GM12878 (cell line): Measurements from ENCODE around the gene ITGB1BP2. TPM values are rescaled to one million over a fixed set of nuclear protein-coding genes. Genes with fewer than 3 reads are reported as not detected.

ENCODE experiments used
- ATAC-seq: fragments of 200-7000 bp; cut with Tn5 transposase; 3 replicates; pipeline ENCODE4 v1.9.1; 2020; ENCODE audit warnings: mild to moderate bottlenecking, moderate library complexity
- BruUV-seq: library from RNA; stranded (reverse); fragments of 400-500 nt; replicated peaks from 2 replicates; lab custom pipeline; 2021; lab: Mats Ljungman, UMichigan
- CTCF ChIA-PET: fragments of 300-600 bp; sonication (Branson Sonifier 250); formaldehyde crosslinking; extraction: SDS; loops from one replicate; lab custom pipeline; 2021; ENCODE audit warnings: inconsistent platforms; lab: Yijun Ruan, JAX
- POLR2A ChIA-PET: fragments of 350-600 bp; formaldehyde crosslinking; extraction: SDS; loops from one replicate; lab custom pipeline; 2021; ENCODE audit warnings: inconsistent platforms; lab: Charles Lee
- RAD21 ChIA-PET: fragments of 300-600 bp; sonication (Branson Sonifier 250); formaldehyde crosslinking; loops from one replicate; lab custom pipeline; 2023; ENCODE audit warnings: antibody characterized with exemption; ENCODE audit not compliant: unreplicated experiment; lab: Charles Lee
- SMC1A ChIA-PET: fragments of 300-600 bp; sonication (Branson Sonifier 250); formaldehyde crosslinking; loops from one replicate; lab custom pipeline; 2023; ENCODE audit not compliant: unreplicated experiment, uncharacterized antibody; lab: Charles Lee
- DNase-seq: peaks from one replicate; pipeline ENCODE4 v3.0.0-alpha.2; 2011; ENCODE audit warnings: low read depth, low spot score
- FAIRE-seq: peaks from 3 replicates; lab custom pipeline; 2011; peaks lifted over from hg19 to GRCh38; lab: Jason Lieb, UNC
- H2AFZ ChIP-seq: 2 replicates; pipeline ENCODE4 v1.6.0; 2011; ENCODE audit warnings: low read depth, low read length, control low read depth; ENCODE audit not compliant: control insufficient read depth
- H3K27ac ChIP-seq: 2 replicates; pipeline ENCODE4 v1.5.1; 2011; ENCODE audit warnings: control low read depth; ENCODE audit not compliant: control insufficient read depth, insufficient read depth
- H3K27me3 ChIP-seq, 2 experiments: replicated peaks in 1 of 2; 2 replicates each; pipeline versions ENCODE4 v1.6.0 to v1.6.1; 2011; ENCODE audit warnings: low read length in 1 of 2; ENCODE audit not compliant: control insufficient read depth in 2 of 2, insufficient read depth in 2 of 2
- H3K36me3 ChIP-seq, 2 experiments: 2 replicates each; pipeline ENCODE4 v1.5.1; 2011; ENCODE audit warnings: low read length in 1 of 2; ENCODE audit not compliant: control insufficient read depth in 2 of 2, insufficient read depth in 2 of 2
- H3K4me1 ChIP-seq: 2 replicates; pipeline ENCODE4 v1.6.1; 2011; ENCODE audit warnings: mild to moderate bottlenecking, low read length, moderate library complexity, mixed read lengths; ENCODE audit not compliant: control insufficient read depth, insufficient read depth
- H3K4me2 ChIP-seq: 2 replicates; pipeline ENCODE4 v1.6.0; 2011; ENCODE audit warnings: control low read depth; ENCODE audit not compliant: control insufficient read depth, insufficient read depth
- H3K4me3 ChIP-seq: fragments of 200-600 bp; sonication (generic); 2 replicates; pipeline ENCODE4 v1.5.1; 2016
- H3K79me2 ChIP-seq: 2 replicates; pipeline ENCODE4 v1.6.0; 2011; ENCODE audit warnings: low read length; ENCODE audit not compliant: control insufficient read depth, insufficient read depth
- H3K9ac ChIP-seq: 2 replicates; pipeline ENCODE4 v1.8.0; 2011; ENCODE audit warnings: low read length, control low read depth, mixed read lengths; ENCODE audit not compliant: control insufficient read depth, insufficient read depth
- H3K9me3 ChIP-seq: replicated peaks from 3 replicates; pipeline ENCODE4 v1.5.1; 2011; ENCODE audit warnings: mild to moderate bottlenecking, low read length; ENCODE audit not compliant: control insufficient read depth, insufficient read depth
- H4K20me1 ChIP-seq: 2 replicates; pipeline ENCODE4 v1.6.0; 2011; ENCODE audit not compliant: control insufficient read depth, insufficient read depth
- CBX3 ChIP-seq: fragments of 200-600 bp; sonication (generic); IDR thresholded peaks from 2 replicates; pipeline ENCODE4 v1.6.1; 2016; ENCODE audit warnings: low read depth, borderline replicate concordance
- CREB1 ChIP-seq: IDR thresholded peaks from 2 replicates; pipeline ENCODE4 v1.6.1; 2012; ENCODE audit warnings: low read depth, mild to moderate bottlenecking, inconsistent platforms
- E4F1 ChIP-seq: fragments of 450-650 bp; IDR thresholded peaks from 2 replicates; pipeline ENCODE4 v1.6.1; 2018; ENCODE audit warnings: borderline replicate concordance, mild to moderate bottlenecking; ENCODE audit not compliant: partially characterized antibody
- FOXK2 ChIP-seq: fragments of 450-650 bp; IDR thresholded peaks from 2 replicates; pipeline ENCODE4 v1.6.1; 2017; ENCODE audit warnings: mild to moderate bottlenecking, moderate library complexity
- GABPA ChIP-seq: IDR thresholded peaks from 2 replicates; pipeline ENCODE4 v1.6.1; 2014; ENCODE audit warnings: antibody characterized with exemption, low read depth, mild to moderate bottlenecking, inconsistent platforms
- PAX8 ChIP-seq: fragments of 450-650 bp; IDR thresholded peaks from 2 replicates; pipeline ENCODE4 v1.6.1; 2017; ENCODE audit warnings: mild to moderate bottlenecking, moderate library complexity
- RAD21 ChIP-seq: IDR thresholded peaks from 2 replicates; pipeline ENCODE4 v1.6.1; 2011; ENCODE audit warnings: mild to moderate bottlenecking, low read depth, low read length, moderate library complexity; ENCODE audit not compliant: insufficient read depth
- RFX5 ChIP-seq: IDR thresholded peaks from 2 replicates; pipeline ENCODE4 v1.6.1; 2011; ENCODE audit warnings: low read depth, low read length, improper control_type of control experiment
- SP1 ChIP-seq: IDR thresholded peaks from one replicate; pipeline ENCODE4 v1.6.1; 2011; ENCODE audit warnings: low read depth, low read length
- YY1 ChIP-seq: IDR thresholded peaks from 2 replicates; pipeline ENCODE4 v1.6.1; 2011; ENCODE audit warnings: low read depth, mild to moderate bottlenecking, low read length
- ZNF217 ChIP-seq: fragments of 450-650 bp; IDR thresholded peaks from 2 replicates; pipeline ENCODE4 v1.6.1; 2017; ENCODE audit warnings: antibody characterized with exemption, mild to moderate bottlenecking
- WGBS: methylation state at CpG from one replicate; pipeline ENCODE4 v1.1.6; 2016; ENCODE audit warnings: low lambda C conversion rate; ENCODE audit not compliant: insufficient replicate concordance, insufficient coverage; ENCODE audit errors: missing lambda C conversion rate; 5-methylcytosine and 5-hydroxymethylcytosine counted together
- in situ Hi-C: fragments of 300-500 bp; cut with MboI; formaldehyde crosslinking; loops from 9 replicates; pipeline ENCODE4 v1.14.3; 2018; ENCODE audit warnings: mixed read lengths
- intact Hi-C: fragments of 100-400 bp; cut with micrococcal nuclease; formaldehyde crosslinking; loops from one replicate; pipeline ENCODE4 v1.14.2; 2022; ENCODE audit not compliant: unreplicated experiment
- polyA plus RNA-seq, 11 experiments: library from polyadenylated mRNA; depleted of rRNA in 4 of 11; unstranded in 6 of 11; stranded (reverse) in 5 of 11; fragments of >200 nt; fragmentation: Nextera tagmentation in 4 of 11; fragmentation: Illumina TruSeq in 1 of 11; extraction: Ambion mirVana in 4 of 11; extraction: Trizol in 1 of 11; gene quantifications; 1 replicate in 1 of 11; 2 replicates in 10 of 11; pipeline versions ENCODE4 v1.2.1 to v1.2.3, GENCODE V29; 2011 to 2016; ENCODE audit warnings: inconsistent platforms in 2 of 11, missing spikeins in 2 of 11, low read depth in 1 of 11
- total RNA-seq, 4 experiments: library from RNA; depleted of rRNA in 3 of 4; stranded (reverse); fragments of >200 nt in 3 of 4; fragmentation: Illumina TruSeq in 1 of 4; extraction: Trizol in 1 of 4; gene quantifications; 2 replicates each; pipeline versions ENCODE4 v1.2.1 to v1.2.3, GENCODE V29; 2013 to 2021
- TF ChIP-seq, protein P1 (sequence below): fragments of 450-650 bp; IDR thresholded peaks from 2 replicates; pipeline ENCODE4 v1.6.1; 2018; ENCODE audit warnings: mild to moderate bottlenecking, low read depth, moderate library complexity; ENCODE audit not compliant: partially characterized antibody
- TF ChIP-seq, protein P2 (sequence below): fragments of 450-650 bp; IDR thresholded peaks from 2 replicates; pipeline ENCODE4 v1.6.1; 2016; ENCODE audit warnings: mild to moderate bottlenecking, moderate library complexity, borderline replicate concordance

ITGB1BP2 gene
- total and polyA plus RNA-seq, 10 of the 15 experiments (the other 5 are each of a cell fraction or from before 2014, with no cell fraction given): 0.50 to 2.9 (median 1.7) TPM

DNA sequence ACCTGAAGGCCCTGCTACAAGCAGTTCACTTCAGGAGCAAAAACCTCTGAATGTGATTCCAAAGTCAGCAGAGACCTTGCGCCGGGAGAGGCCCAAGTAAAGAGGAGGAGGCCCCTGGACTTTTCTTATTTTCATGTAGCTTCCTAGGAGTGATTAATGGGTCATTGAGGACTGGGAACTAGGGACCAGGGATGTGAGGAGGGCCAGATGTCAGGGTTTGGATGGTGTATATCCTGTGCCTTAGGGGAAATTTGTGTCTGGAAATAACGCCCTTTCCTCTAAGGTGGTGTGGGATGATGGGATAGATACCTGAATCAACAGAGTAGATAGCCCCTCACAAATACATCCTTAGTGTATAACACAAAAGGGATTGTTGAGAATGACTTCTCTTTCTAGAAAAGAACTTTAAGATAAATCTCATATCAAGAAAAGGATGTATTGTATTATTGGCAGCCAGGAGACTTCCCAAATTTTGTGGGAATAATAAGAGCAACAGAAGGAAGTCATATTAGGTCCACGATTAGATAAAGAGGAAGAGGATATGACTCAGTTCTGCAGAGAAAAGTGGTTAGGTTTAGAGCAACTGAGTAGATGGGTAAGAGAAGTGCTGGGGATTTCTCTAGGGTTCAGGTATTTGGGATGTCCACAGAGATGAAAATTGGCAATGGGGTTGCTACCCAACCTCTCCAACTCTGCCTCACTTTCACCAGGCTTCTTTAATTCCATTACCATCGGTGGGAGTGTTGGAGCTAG lies 1.1 kb downstream of the ITGB1BP2 start:
- no peak for ATAC-seq
- ChIA-PET SMC1A (no interaction called here), CTCF (interaction anchor here (0.7 kb wide), 1 partner anchor 85 kb away, joined by 3 read pairs; no protein-coding TSS in a partner anchor), RAD21 (no interaction called here), POLR2A (no interaction called here)
- Histone ChIP-seq H3K4me1 (no peaks in the 10 kb centered on the region), H3K79me2 (no peaks in the 10 kb centered on the region), H3K4me2 (no peak overlapping the region), H4K20me1 (no peaks in the 10 kb centered on the region), H3K9ac (no peak overlapping the region), H3K36me3 (peaks cover 0 to 7% of the 10 kb centered on the region in 2 experiments), H3K9me3 (no peaks in the 10 kb centered on the region), H3K27ac (no peak overlapping the region), H2AFZ (no peak overlapping the region), H3K4me3 (no peak overlapping the region), H3K27me3 (no peaks in the 10 kb centered on the region; a peak in 1 of 4 replicates)
- intact Hi-C loops (no loop called here), in situ Hi-C loops (no loop called here)
- TF ChIP-seq, protein P1, sequence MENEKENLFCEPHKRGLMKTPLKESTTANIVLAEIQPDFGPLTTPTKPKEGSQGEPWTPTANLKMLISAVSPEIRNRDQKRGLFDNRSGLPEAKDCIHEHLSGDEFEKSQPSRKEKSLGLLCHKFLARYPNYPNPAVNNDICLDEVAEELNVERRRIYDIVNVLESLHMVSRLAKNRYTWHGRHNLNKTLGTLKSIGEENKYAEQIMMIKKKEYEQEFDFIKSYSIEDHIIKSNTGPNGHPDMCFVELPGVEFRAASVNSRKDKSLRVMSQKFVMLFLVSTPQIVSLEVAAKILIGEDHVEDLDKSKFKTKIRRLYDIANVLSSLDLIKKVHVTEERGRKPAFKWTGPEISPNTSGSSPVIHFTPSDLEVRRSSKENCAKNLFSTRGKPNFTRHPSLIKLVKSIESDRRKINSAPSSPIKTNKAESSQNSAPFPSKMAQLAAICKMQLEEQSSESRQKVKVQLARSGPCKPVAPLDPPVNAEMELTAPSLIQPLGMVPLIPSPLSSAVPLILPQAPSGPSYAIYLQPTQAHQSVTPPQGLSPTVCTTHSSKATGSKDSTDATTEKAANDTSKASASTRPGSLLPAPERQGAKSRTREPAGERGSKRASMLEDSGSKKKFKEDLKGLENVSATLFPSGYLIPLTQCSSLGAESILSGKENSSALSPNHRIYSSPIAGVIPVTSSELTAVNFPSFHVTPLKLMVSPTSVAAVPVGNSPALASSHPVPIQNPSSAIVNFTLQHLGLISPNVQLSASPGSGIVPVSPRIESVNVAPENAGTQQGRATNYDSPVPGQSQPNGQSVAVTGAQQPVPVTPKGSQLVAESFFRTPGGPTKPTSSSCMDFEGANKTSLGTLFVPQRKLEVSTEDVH: no peak
- TF ChIP-seq GABPA (no peak), PAX8 (no peak), RAD21 (no peak), CREB1 (no peak), FOXK2 (no peak), ZNF217 (no peak), CBX3 (no peak), YY1 (no peak), SP1 (no peak), E4F1 (no peak), RFX5 (no peak)
- TF ChIP-seq, protein P2, sequence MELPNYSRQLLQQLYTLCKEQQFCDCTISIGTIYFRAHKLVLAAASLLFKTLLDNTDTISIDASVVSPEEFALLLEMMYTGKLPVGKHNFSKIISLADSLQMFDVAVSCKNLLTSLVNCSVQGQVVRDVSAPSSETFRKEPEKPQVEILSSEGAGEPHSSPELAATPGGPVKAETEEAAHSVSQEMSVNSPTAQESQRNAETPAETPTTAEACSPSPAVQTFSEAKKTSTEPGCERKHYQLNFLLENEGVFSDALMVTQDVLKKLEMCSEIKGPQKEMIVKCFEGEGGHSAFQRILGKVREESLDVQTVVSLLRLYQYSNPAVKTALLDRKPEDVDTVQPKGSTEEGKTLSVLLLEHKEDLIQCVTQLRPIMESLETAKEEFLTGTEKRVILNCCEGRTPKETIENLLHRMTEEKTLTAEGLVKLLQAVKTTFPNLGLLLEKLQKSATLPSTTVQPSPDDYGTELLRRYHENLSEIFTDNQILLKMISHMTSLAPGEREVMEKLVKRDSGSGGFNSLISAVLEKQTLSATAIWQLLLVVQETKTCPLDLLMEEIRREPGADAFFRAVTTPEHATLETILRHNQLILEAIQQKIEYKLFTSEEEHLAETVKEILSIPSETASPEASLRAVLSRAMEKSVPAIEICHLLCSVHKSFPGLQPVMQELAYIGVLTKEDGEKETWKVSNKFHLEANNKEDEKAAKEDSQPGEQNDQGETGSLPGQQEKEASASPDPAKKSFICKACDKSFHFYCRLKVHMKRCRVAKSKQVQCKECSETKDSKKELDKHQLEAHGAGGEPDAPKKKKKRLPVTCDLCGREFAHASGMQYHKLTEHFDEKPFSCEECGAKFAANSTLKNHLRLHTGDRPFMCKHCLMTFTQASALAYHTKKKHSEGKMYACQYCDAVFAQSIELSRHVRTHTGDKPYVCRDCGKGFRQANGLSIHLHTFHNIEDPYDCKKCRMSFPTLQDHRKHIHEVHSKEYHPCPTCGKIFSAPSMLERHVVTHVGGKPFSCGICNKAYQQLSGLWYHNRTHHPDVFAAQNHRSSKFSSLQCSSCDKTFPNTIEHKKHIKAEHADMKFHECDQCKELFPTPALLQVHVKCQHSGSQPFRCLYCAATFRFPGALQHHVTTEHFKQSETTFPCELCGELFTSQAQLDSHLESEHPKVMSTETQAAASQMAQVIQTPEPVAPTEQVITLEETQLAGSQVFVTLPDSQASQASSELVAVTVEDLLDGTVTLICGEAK: no peak
- no peak for DNase-seq
- no TSS peak for BruUV-seq
- FAIRE-seq: no peak
- 66% methylated on average over 5 of the region's 5 CpGs for WGBS
